Stromal cell of bone marrow (primary cell): Measurements from ENCODE around the gene FOXG1.

ENCODE experiments used
- DNase-seq: peaks from one replicate; pipeline ENCODE4 v3.0.0-alpha.2; 2012; ENCODE audit warnings: low read depth

FOXG1 gene

GRCh38 chr14:28776482-28777266, 10.1 kb downstream of the FOXG1 start:
- no peak for DNase-seq

GRCh38 chr14:28777471-28778137, 11.0 kb downstream of the FOXG1 start:
- no peak for DNase-seq

- no peak for DNase-seq
These were observed 11.8 kb downstream of the FOXG1 start for GRCh38 chr14:28778138-28779117.

- DNase-seq: no peak
These were observed 12.9 kb downstream of the FOXG1 start for GRCh38 chr14:28779456-28779855.

GRCh38 chr14:28780843-28781820, 14.5 kb downstream of the FOXG1 start:
- no peak for DNase-seq

GRCh38 chr14:28782301-28782700, 15.7 kb downstream of the FOXG1 start:
- DNase-seq: no peak

GRCh38 chr14:28783664-28784063, 17.1 kb downstream of the FOXG1 start:
- no peak for DNase-seq

GRCh38 chr14:28784096-28785048, 17.8 kb downstream of the FOXG1 start:
- no peak for DNase-seq

- no peak for DNase-seq
These were observed 18.7 kb downstream of the FOXG1 start for GRCh38 chr14:28785096-28785952.

- no peak for DNase-seq
These were observed 40.9 kb downstream of the FOXG1 start for GRCh38 chr14:28807518-28807917.

- DNase-seq: no peak
These were observed 47.2 kb downstream of the FOXG1 start for GRCh38 chr14:28813810-28814209.
